Adrenal gland (tissue), 12 donors: ENCODE measurements around the gene PELI2. TPM values are rescaled to one million over a fixed set of nuclear protein-coding genes. Genes with fewer than 3 reads are reported as not detected.

Source experiments
- DNase-seq, 7 donors: peaks; one replicate each; pipeline ENCODE4 v3.0.0-alpha.2; 2019 to 2020
- H3K27ac ChIP-seq, 5 donors: fragments of 200-600 bp; sonication (generic) in 4 of 5; 1 replicate in 3 of 5; 2 replicates in 2 of 5; pipeline versions ENCODE4 v1.5.1 to v1.8.0; 2016 to 2020; ENCODE audit warnings: mild to moderate bottlenecking in 1 of 5
- H3K27me3 ChIP-seq: fragments of 200-600 bp; 2 replicates; pipeline ENCODE4 v1.8.0; 2021
- H3K36me3 ChIP-seq, 2 donors: fragments of 200-600 bp; replicated peaks in 1 of 2; 1 replicate in 1 of 2; 2 replicates in 1 of 2; pipeline versions ENCODE4 v1.5.1 to v1.8.0; 2018 to 2022
- H3K4me1 ChIP-seq, 2 donors: fragments of 200-600 bp; replicated peaks in 1 of 2; 1 replicate in 1 of 2; 2 replicates in 1 of 2; pipeline versions ENCODE4 v1.5.1 to v1.8.0; 2018 to 2021
- H3K4me3 ChIP-seq, 4 donors: fragments of 200-600 bp; sonication (generic) in 3 of 4; one replicate each; pipeline ENCODE4 v1.5.1; 2016 to 2018
- H3K9me3 ChIP-seq, 3 donors: fragments of 200-600 bp; sonication (generic) in 1 of 3; replicated peaks in 1 of 3; 1 replicate in 2 of 3; 2 replicates in 1 of 3; pipeline versions ENCODE4 v1.5.1 to v1.8.0; 2016 to 2021
- POLR2A ChIP-seq, 2 donors: fragments of 450-650 bp; IDR thresholded peaks; one replicate each; pipeline ENCODE4 v1.6.1; 2017; ENCODE audit warnings: antibody characterized with exemption in 2 of 2, mild to moderate bottlenecking in 2 of 2, moderate library complexity in 1 of 2
- WGBS, 4 donors: extraction: QIAGEN DNeasy Blood & Tissue Kit in 2 of 4; methylation state at CpG; one replicate each; pipeline versions ENCODE4 v1.1.5 to v1.1.7; 2013 to 2017; 5-methylcytosine and 5-hydroxymethylcytosine counted together
- intact Hi-C, 2 donors: fragments of 100-400 bp; cut with DNase I; formaldehyde crosslinking; loops; one replicate each; pipeline versions ENCODE4 v1.14.1 to v1.15.0; 2022 to 2023
- polyA plus RNA-seq, 3 donors: library from polyadenylated mRNA; stranded (reverse); fragments of 200-250 nt in 2 of 3; fragments of 350-450 nt in 1 of 3; fragmentation: Illumina TruSeq in 1 of 3; extraction: RNeasy Lipid Tissue Mini Kit (QIAGEN cat#74804) in 1 of 3; gene quantifications; one replicate each; pipeline ENCODE4 v1.2.3, GENCODE V29; 2013 to 2014
- total RNA-seq, 9 donors: library from RNA; depleted of rRNA in 4 of 9; stranded (reverse); fragments of >200 nt in 4 of 9; fragments of 120-200 nt in 1 of 9; fragmentation: NEBNext Ultra II Directional in 1 of 9; extraction: Animal tissue kit (Norgen Biotek cat#: 25700) in 1 of 9; gene quantifications; one replicate each; pipeline versions ENCODE4 v1.1.0 to v1.2.4, GENCODE V29; 2013 to 2023
- TF ChIP-seq, protein P1 (sequence below), 6 experiments: fragments of 450-650 bp in 4 of 6; fragments of 200-600 bp in 2 of 6; sonication (generic) in 1 of 6; IDR thresholded peaks; 1 replicate in 5 of 6; 2 replicates in 1 of 6; pipeline versions ENCODE4 v1.5.1 to v1.8.0; 2016 to 2021; ENCODE audit warnings: antibody characterized with exemption in 6 of 6, mild to moderate bottlenecking in 2 of 6, moderate library complexity in 1 of 6
- donor health status: healthy with polysubstance abuse.
- donor health status: Bipolar disorder and iron deficiency.
- donor health status: DM: yes; HTN: yes; CAD: no.
- donor health status: DM: no; HTN: no; CAD: no.
- donor health status: DM: no; HTN: no; CAD: no.
- donor health status: DM: yes; HTN: yes; CAD: no.

Gene PELI2
- total and polyA plus RNA-seq, 12 donors = 1.4 to 14.1 (median 5.9) TPM

DNA sequence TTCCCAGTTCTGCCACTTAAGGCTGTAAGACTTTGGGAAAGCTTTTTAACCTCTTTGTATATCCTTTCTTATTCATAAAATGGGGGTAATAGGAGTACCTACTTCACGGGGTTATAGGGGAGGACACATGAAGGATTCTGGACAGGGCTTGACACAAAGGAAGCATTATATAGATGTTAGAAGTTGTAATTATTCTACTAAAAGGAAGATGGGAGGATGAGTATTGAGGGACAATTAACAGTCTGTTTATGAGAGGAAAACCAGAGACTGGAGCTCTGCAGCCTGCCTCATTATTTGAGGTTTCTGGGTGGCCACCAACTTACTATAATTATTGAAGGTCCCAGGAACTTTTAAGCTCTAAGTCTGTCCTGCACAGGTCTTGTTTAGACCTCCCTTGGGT lies 34.0 kb downstream of the PELI2 start:
- WGBS, 4 donors = 75 to 97% (median 94%) methylated on average over 1 of the region's 1 CpG
- no peak overlapping the region for H3K27ac ChIP-seq
- no peaks in the 10 kb centered on the region for H3K27me3 ChIP-seq
- no peak for DNase-seq
- no peak overlapping the region for H3K4me3 ChIP-seq
- intact Hi-C loops = no loop called here
- no peak for TF ChIP-seq POLR2A (IDR thresholded peaks at IDR 0.05)
- TF ChIP-seq, protein P1, sequence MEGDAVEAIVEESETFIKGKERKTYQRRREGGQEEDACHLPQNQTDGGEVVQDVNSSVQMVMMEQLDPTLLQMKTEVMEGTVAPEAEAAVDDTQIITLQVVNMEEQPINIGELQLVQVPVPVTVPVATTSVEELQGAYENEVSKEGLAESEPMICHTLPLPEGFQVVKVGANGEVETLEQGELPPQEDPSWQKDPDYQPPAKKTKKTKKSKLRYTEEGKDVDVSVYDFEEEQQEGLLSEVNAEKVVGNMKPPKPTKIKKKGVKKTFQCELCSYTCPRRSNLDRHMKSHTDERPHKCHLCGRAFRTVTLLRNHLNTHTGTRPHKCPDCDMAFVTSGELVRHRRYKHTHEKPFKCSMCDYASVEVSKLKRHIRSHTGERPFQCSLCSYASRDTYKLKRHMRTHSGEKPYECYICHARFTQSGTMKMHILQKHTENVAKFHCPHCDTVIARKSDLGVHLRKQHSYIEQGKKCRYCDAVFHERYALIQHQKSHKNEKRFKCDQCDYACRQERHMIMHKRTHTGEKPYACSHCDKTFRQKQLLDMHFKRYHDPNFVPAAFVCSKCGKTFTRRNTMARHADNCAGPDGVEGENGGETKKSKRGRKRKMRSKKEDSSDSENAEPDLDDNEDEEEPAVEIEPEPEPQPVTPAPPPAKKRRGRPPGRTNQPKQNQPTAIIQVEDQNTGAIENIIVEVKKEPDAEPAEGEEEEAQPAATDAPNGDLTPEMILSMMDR (IDR thresholded peaks at IDR 0.05) = no peak
- no peaks in the 10 kb centered on the region for H3K9me3 ChIP-seq
- H3K36me3 ChIP-seq = no peaks in the 10 kb centered on the region
- H3K4me1 ChIP-seq = peaks cover 0 to 15% of the 10 kb centered on the region in 2 donors

GRCh38 chr14:56153267-56153666 lies 35.1 kb downstream of the PELI2 start:
- intact Hi-C loops = no loop called here
- H3K27ac ChIP-seq = no peak overlapping the region

DNA sequence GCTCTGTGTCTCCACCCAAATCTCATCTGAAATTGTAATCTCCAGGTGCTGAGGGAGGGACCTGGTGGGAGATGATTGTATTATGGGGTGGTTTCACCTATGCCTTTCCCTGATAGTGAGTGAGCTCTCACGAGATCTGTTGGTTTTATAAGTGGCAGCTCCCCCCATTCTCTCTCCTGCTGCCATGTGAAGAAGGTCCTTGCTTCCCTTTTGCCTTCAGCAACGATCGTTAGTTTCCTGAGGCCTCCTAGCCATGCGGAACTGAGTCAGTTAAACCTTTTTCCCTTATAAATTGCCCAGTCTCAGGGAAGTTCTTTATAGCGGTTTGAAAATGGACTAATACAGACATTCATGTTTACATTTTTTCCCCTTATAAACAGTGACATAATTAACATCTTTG lies 36.1 kb downstream of the PELI2 start:
- no peaks in the 10 kb centered on the region for H3K9me3 ChIP-seq
- H3K4me1 ChIP-seq = peaks cover 0 to 8% of the 10 kb centered on the region in 2 donors
- no peaks in the 10 kb centered on the region for H3K36me3 ChIP-seq
- WGBS, 4 donors = 88 to 92% (median 89%) methylated on average over 5 of the region's 5 CpGs
- no peak for DNase-seq
- intact Hi-C loops = no loop called here
- H3K4me3 ChIP-seq = no peak overlapping the region
- no peaks in the 10 kb centered on the region for H3K27me3 ChIP-seq
- H3K27ac ChIP-seq = no peak overlapping the region
- no peak for TF ChIP-seq POLR2A (IDR thresholded peaks at IDR 0.05)
- TF ChIP-seq, protein P1 (IDR thresholded peaks at IDR 0.05) = no peak

More at GRCh38 chr14:56153267-56153666, 35.1 kb downstream of the PELI2 start:
- H3K36me3 ChIP-seq = no peaks in the 10 kb centered on the region
- H3K4me1 ChIP-seq = peaks cover 0 to 11% of the 10 kb centered on the region in 2 donors
- no peaks in the 10 kb centered on the region for H3K27me3 ChIP-seq
- no peaks in the 10 kb centered on the region for H3K9me3 ChIP-seq
- no peak for TF ChIP-seq POLR2A (IDR thresholded peaks at IDR 0.05)
- TF ChIP-seq, protein P1 (IDR thresholded peaks at IDR 0.05) = no peak
- no peak for DNase-seq
- whole genome bisulfite sequencing, 4 donors = 79 to 86% (median 81%) methylated on average over 2 of the region's 2 CpGs
- H3K4me3 ChIP-seq = no peak overlapping the region

GRCh38 chr14:56156096-56156495 lies 37.9 kb downstream of the PELI2 start:
- H3K27me3 ChIP-seq = no peaks in the 10 kb centered on the region
- H3K27ac ChIP-seq = no peak overlapping the region
- peaks cover 0 to 8% of the 10 kb centered on the region in 2 donors for H3K4me1 ChIP-seq
- no peak for TF ChIP-seq POLR2A (IDR thresholded peaks at IDR 0.05)
- TF ChIP-seq, protein P1 (IDR thresholded peaks at IDR 0.05) = no peak
- H3K9me3 ChIP-seq = no peaks in the 10 kb centered on the region
- no peaks in the 10 kb centered on the region for H3K36me3 ChIP-seq
- H3K4me3 ChIP-seq = no peak overlapping the region
- intact Hi-C loops = no loop called here
- no peak for DNase-seq
